Endodermal cell (in vitro differentiated cells): Measurements from ENCODE around the gene KIF26B. TPM values are rescaled to one million over a fixed set of nuclear protein-coding genes. Genes with fewer than 3 reads are reported as not detected.

Experiments
- DNase-seq: peaks from one replicate; pipeline ENCODE4 v3.0.0-alpha.2; 2017
- H3K27ac ChIP-seq: 2 replicates; pipeline ENCODE4 v1.5.1; 2013; ENCODE audit warnings: mild to moderate bottlenecking, low read depth, low read length, moderate library complexity
- H3K27me3 ChIP-seq: 2 replicates; pipeline ENCODE4 v1.6.1; 2013; ENCODE audit warnings: mild to moderate bottlenecking, low read length, moderate library complexity; ENCODE audit not compliant: insufficient read depth, control insufficient read depth, poor library complexity, severe bottlenecking
- H3K36me3 ChIP-seq: 2 replicates; pipeline ENCODE4 v1.7.0; 2013; ENCODE audit warnings: mild to moderate bottlenecking, low read length, moderate library complexity; ENCODE audit not compliant: control insufficient read depth, insufficient read depth
- H3K4me1 ChIP-seq: one replicate; pipeline ENCODE4 v1.7.0; 2013; ENCODE audit warnings: low read length; ENCODE audit not compliant: control insufficient read depth, insufficient read depth
- H3K4me3 ChIP-seq: 2 replicates; pipeline ENCODE4 v1.5.1; 2013; ENCODE audit warnings: mild to moderate bottlenecking, low read length, moderate library complexity
- H3K9ac ChIP-seq: 2 replicates; pipeline ENCODE4 v1.6.1; 2013; ENCODE audit warnings: mild to moderate bottlenecking, low read length, moderate library complexity; ENCODE audit not compliant: poor library complexity, severe bottlenecking; ENCODE audit errors: extremely low read depth
- H3K9me3 ChIP-seq: 2 replicates; pipeline ENCODE4 v1.6.1; 2013; ENCODE audit warnings: mild to moderate bottlenecking, low read length, moderate library complexity; ENCODE audit not compliant: control insufficient read depth
- H3K27ac Mint-ChIP-seq: 2 replicates; pipeline ENCODE4 v1.8.0; 2020; ENCODE audit warnings: mixed read lengths
- H3K27me3 Mint-ChIP-seq: 2 replicates; pipeline ENCODE4 v1.8.0; 2021; ENCODE audit warnings: mild to moderate bottlenecking, mixed read lengths; ENCODE audit not compliant: insufficient read depth
- H3K36me3 Mint-ChIP-seq: 2 replicates; pipeline ENCODE4 v1.8.0; 2020; ENCODE audit warnings: low read depth, mixed read lengths
- H3K4me1 Mint-ChIP-seq: 2 replicates; pipeline ENCODE4 v1.8.0; 2020; ENCODE audit warnings: mixed read lengths
- H3K4me3 Mint-ChIP-seq: 2 replicates; pipeline ENCODE4 v1.8.0; 2020; ENCODE audit warnings: mild to moderate bottlenecking, moderate library complexity, mixed read lengths
- H3K9me3 Mint-ChIP-seq: 2 replicates; pipeline ENCODE4 v1.8.0; 2020; ENCODE audit warnings: mild to moderate bottlenecking, mixed read lengths
- CTCF ChIP-seq: fragments of 200-600 bp; sonication (generic); conservative IDR thresholded peaks from 2 replicates; pipeline ENCODE4 v1.5.0; 2021; ENCODE audit warnings: antibody characterized with exemption, mild to moderate bottlenecking
- WGBS, 2 experiments: methylation state at CpG; one replicate each; pipeline versions ENCODE4 v1.1.5 to v1.1.7; 2013; ENCODE audit warnings: missing lambda C conversion rate in 2 of 2, mixed read lengths in 1 of 2; ENCODE audit not compliant: insufficient coverage in 1 of 2, insufficient read length in 1 of 2; 5-methylcytosine and 5-hydroxymethylcytosine counted together
- total RNA-seq, 2 donors: library from RNA; stranded (reverse); fragmentation: NEBNext Ultra II Directional in 1 of 2; extraction: Animal tissue kit (Norgen Biotek cat#: 25700) in 1 of 2; gene quantifications; 2 replicates in 1 of 2; 3 replicates in 1 of 2; pipeline ENCODE4 v1.2.1, GENCODE V29; 2021

The KIF26B gene
- total RNA-seq, 2 donors from 2014 or later = 12.3 to 21.0 TPM

DNA sequence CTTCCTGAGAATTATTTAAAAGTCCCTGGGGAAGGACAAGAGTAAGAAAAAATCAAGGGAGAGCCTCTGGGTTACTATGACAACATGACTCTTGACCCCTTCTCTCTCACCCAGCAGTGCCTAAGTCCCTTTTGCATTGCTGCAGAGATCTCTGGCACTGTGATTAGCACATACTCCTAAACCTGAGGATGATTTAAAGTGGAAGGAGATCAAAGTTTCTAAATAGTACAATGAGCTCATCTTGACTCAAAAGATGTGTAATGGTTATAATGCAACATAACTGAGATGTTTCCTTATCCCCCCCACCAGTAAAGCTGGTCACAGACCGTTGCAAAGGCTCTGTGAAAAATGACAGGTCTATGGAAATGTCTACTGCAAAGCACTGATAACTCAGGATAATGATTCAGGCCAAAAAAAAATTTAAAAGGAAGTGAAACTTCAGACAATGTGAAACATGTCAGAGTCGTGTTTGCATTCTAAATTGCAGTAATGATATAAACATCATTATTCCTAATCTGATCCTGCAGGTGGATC, 519.2 kb downstream of the KIF26B start:
- no peaks in the 10 kb centered on the region for H3K4me1 Mint-ChIP-seq
- H3K27me3 Mint-ChIP-seq = no peaks in the 10 kb centered on the region
- H3K4me3 Mint-ChIP-seq = no peak overlapping the region
- peaks cover 9% of the 10 kb centered on the region for H3K36me3 Mint-ChIP-seq
- no peak for TF ChIP-seq CTCF
- H3K9me3 ChIP-seq = no peaks in the 10 kb centered on the region
- 80 to 90% methylated on average over 1 to 2 of the region's 2 CpGs for WGBS, 2 experiments
- H3K27ac ChIP-seq = peak overlapping the region; percentile 10
- no peaks in the 10 kb centered on the region for H3K36me3 ChIP-seq
- no peak overlapping the region for H3K9ac ChIP-seq
- H3K27ac Mint-ChIP-seq = no peak overlapping the region
- no peak overlapping the region for H3K4me3 ChIP-seq
- peaks cover 4% of the 10 kb centered on the region for H3K9me3 Mint-ChIP-seq
- no peaks in the 10 kb centered on the region for H3K4me1 ChIP-seq
- H3K27me3 ChIP-seq = no peaks in the 10 kb centered on the region
- no peak for DNase-seq

- Mint-ChIP-seq H3K27ac (no peak overlapping the region), H3K4me3 (no peak overlapping the region)
- WGBS, 2 experiments = 88 to 93% methylated on average over 3 to 9 of the region's 9 CpGs
These were observed 522.9 kb downstream of the KIF26B start for GRCh38 chr1:245677461-245678240.

DNA sequence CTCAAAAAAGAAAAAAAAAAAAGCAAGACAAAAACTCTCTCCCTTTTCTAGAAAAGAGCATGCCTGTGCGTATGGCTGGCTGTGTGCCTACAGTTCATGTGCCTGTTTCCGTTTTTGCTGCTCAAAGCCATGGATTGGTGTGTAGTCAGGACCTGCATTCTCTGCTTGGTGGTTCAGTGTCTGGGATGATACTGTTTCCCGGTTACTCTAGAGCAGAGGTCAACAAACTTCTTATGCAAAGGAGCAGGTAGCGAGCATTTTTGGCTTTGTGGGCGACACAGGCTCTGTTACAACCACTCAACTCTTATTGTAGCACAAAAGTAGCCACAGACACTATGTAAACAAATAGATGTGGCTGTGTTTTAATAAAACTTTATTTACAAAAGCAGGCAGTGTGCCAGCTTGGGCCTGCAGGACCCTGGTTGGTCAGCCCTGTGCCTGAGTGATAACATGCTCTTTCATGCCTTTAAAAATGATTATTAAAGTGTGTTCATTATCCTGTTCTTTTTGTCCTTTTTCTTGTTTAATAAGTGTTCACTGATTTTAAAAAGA, 524.2 kb downstream of the KIF26B start:
- no peak overlapping the region for H3K27ac Mint-ChIP-seq
- Histone ChIP-seq H3K4me3 (no peak overlapping the region), H3K9ac (no peak overlapping the region), H3K36me3 (no peaks in the 10 kb centered on the region), H3K9me3 (no peaks in the 10 kb centered on the region), H3K27me3 (no peaks in the 10 kb centered on the region), H3K27ac (no peak overlapping the region), H3K4me1 (no peaks in the 10 kb centered on the region)
- H3K4me1 Mint-ChIP-seq = peaks cover 7% of the 10 kb centered on the region
- no peak overlapping the region for H3K4me3 Mint-ChIP-seq
- TF ChIP-seq CTCF = no peak
- no peaks in the 10 kb centered on the region for H3K27me3 Mint-ChIP-seq
- 98 to 100% methylated on average over 1 to 5 of the region's 5 CpGs for WGBS, 2 experiments
- peak; percentile 30 for DNase-seq
- H3K36me3 Mint-ChIP-seq = peaks cover 16% of the 10 kb centered on the region
- H3K9me3 Mint-ChIP-seq = no peaks in the 10 kb centered on the region

More at GRCh38 chr1:245677461-245678240, 522.9 kb downstream of the KIF26B start:
- peaks cover 1% of the 10 kb centered on the region for H3K4me1 Mint-ChIP-seq
- peak; percentile 32 for TF ChIP-seq CTCF
- no peaks in the 10 kb centered on the region for H3K27me3 Mint-ChIP-seq
- no peaks in the 10 kb centered on the region for H3K27me3 ChIP-seq
- H3K36me3 ChIP-seq = no peaks in the 10 kb centered on the region
- no peak overlapping the region for H3K27ac ChIP-seq
- no peaks in the 10 kb centered on the region for H3K4me1 ChIP-seq
- H3K36me3 Mint-ChIP-seq = peaks cover 12% of the 10 kb centered on the region
- H3K4me3 ChIP-seq = no peak overlapping the region
- DNase-seq = peak; percentile 37
- H3K9me3 ChIP-seq = no peaks in the 10 kb centered on the region
- H3K9ac ChIP-seq = no peak overlapping the region
- H3K9me3 Mint-ChIP-seq = no peaks in the 10 kb centered on the region
